GM12891 (cell line): ENCODE results near the gene PKDREJ.

Experiments used
- POLR2A ChIP-seq: IDR thresholded peaks from 2 replicates; pipeline ENCODE4 v1.6.1; 2011; ENCODE audit warnings: low read depth, low read length, control low read depth
- TAF1 ChIP-seq: IDR thresholded peaks from 2 replicates; pipeline ENCODE4 v1.6.1; 2011; ENCODE audit warnings: low read depth, low read length, control low read depth

DNA sequence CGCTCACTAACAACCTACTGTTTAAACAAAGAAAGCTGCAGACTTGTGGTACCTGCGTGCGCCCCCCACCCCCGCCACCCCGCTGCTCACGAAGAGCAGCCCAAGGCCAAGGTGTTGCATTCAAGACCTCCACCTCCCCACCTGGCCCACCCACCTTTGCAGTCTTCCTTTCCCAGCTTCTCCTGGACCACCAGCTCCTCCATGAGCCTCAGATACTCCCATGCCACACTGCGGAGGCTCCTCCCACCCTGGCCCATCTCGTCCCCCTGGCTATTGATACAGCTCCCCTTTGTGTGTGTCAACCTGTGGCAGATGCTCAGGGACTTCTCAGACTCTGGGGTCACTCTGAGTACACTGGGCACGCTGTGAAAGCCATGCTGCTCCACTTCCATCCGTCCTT is 17.0 kb downstream of the PKDREJ start:
- TF ChIP-seq TAF1: no peak
- no peak for TF ChIP-seq POLR2A
